ENCODE measurements around the gene CACNA1G.

CACNA1G gene

DNA sequence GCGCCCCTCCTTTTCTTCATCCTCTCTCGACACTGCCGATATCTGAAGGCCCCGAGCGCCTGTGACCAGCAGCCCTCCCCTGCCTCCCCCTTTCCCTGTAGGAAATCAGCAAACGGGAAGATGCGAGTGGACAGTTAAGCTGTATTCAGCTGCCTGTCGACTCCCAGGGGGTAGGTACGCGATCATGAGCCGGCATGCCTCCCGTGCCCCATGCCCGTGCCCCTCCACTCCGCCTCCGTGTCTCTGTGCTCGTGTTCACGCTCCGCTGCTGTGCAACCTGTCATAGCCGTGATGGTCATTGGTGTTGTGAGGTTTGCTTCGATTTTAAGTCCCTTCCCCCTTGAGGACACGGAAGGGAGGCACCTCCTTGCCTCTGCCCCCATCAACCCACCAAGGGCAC, 34.4 kb downstream of the CACNA1G start:
- Histone ChIP-seq H3K27ac (ENCODE audit: low read length) (no peak overlapping the region), H3K4me3 (ENCODE audit: low read depth in 1 of 2, low read length in 2 of 2) (no peak overlapping the region), H2AFZ (ENCODE audit: low read depth, low read length) (no peak overlapping the region), H3K36me3 (ENCODE audit: insufficient read depth, low read length) (no peaks in the 10 kb centered on the region), H4K20me1 (ENCODE audit: insufficient read depth, low read length) (no peaks in the 10 kb centered on the region; the same call in 1 of the 2 replicates), H3K9me3 (ENCODE audit: insufficient read depth, low read length, severe bottlenecking) (no peaks in the 10 kb centered on the region), H3K79me2 (ENCODE audit: insufficient read depth, low read length) (no peaks in the 10 kb centered on the region), H3K9ac (ENCODE audit: low read depth, low read length) (no peak overlapping the region), H3K4me2 (ENCODE audit: insufficient read depth, low read length) (no peak overlapping the region), H3K27me3 (ENCODE audit: insufficient read depth, low read length, poor library complexity) (peaks cover 11% of the 10 kb centered on the region), H3K4me1 (ENCODE audit: insufficient read depth, low read length) (no peaks in the 10 kb centered on the region)
- no peak for TF ChIP-seq EZH2 (IDR thresholded peaks at IDR 0.05; ENCODE audit: borderline replicate concordance, low read depth, low read length, severe bottlenecking)
- TF ChIP-seq, protein P1, sequence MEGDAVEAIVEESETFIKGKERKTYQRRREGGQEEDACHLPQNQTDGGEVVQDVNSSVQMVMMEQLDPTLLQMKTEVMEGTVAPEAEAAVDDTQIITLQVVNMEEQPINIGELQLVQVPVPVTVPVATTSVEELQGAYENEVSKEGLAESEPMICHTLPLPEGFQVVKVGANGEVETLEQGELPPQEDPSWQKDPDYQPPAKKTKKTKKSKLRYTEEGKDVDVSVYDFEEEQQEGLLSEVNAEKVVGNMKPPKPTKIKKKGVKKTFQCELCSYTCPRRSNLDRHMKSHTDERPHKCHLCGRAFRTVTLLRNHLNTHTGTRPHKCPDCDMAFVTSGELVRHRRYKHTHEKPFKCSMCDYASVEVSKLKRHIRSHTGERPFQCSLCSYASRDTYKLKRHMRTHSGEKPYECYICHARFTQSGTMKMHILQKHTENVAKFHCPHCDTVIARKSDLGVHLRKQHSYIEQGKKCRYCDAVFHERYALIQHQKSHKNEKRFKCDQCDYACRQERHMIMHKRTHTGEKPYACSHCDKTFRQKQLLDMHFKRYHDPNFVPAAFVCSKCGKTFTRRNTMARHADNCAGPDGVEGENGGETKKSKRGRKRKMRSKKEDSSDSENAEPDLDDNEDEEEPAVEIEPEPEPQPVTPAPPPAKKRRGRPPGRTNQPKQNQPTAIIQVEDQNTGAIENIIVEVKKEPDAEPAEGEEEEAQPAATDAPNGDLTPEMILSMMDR (IDR thresholded peaks at IDR 0.05; ENCODE audit: borderline replicate concordance, extremely low read depth, low read length, poor library complexity, severe bottlenecking) = no peak
- ATAC-seq (ENCODE audit: insufficient read depth, low read depth) (no peak), DNase-seq (no peak)

DNA sequence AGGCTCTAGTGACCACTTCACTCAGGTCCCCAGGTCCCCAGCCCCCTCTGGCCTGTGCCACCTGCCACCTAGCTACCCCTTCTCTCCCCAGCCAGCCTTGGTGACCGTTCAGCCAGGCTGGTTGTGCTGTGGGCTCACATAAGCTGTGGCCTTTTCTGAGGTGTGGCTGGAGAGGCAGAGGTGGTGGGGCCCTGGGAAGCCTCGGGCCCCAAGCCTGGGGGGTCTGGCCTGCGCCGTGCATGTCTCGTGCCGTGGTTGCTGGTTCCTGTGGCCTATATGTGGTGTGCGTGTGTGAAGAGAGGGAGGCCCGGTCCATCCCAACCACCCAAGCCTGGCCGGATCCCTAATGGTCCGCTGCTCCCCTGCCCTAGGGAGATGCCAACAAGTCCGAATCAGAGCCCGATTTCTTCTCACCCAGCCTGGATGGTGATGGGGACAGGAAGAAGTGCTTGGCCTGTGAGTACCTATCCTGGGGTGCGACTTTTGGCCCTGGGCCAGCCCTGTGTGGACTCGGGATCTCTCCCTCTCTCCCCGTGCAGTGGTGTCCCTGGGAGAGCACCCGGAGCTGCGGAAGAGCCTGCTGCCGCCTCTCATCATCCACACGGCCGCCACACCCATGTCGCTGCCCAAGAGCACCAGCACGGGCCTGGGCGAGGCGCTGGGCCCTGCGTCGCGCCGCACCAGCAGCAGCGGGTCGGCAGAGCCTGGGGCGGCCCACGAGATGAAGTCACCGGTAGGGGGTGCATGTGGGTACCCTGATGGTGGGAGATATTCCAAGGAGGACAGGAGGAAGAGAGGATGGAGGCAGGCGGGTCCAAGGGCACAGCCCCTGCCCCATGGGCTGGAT, 35.9 kb downstream of the CACNA1G start:
- no peak overlapping the region for H2AFZ ChIP-seq (ENCODE audit: low read depth, low read length)
- H3K4me1 ChIP-seq (ENCODE audit: insufficient read depth, low read length) = no peaks in the 10 kb centered on the region
- peaks cover 11% of the 10 kb centered on the region for H3K27me3 ChIP-seq (ENCODE audit: insufficient read depth, low read length, poor library complexity)
- no peak overlapping the region for H3K4me2 ChIP-seq (ENCODE audit: insufficient read depth, low read length)
- H3K9ac ChIP-seq (ENCODE audit: low read depth, low read length) = no peak overlapping the region
- H4K20me1 ChIP-seq (ENCODE audit: insufficient read depth, low read length) = no peaks in the 10 kb centered on the region; the same call in 1 of the 2 replicates
- no peaks in the 10 kb centered on the region for H3K36me3 ChIP-seq (ENCODE audit: insufficient read depth, low read length)
- no peak overlapping the region for H3K4me3 ChIP-seq (ENCODE audit: low read depth in 1 of 2, low read length in 2 of 2)
- no peak for DNase-seq
- H3K9me3 ChIP-seq (ENCODE audit: insufficient read depth, low read length, severe bottlenecking) = no peaks in the 10 kb centered on the region
- H3K27ac ChIP-seq (ENCODE audit: low read length) = no peak overlapping the region
- ATAC-seq (ENCODE audit: insufficient read depth, low read depth) = no peak
- no peaks in the 10 kb centered on the region for H3K79me2 ChIP-seq (ENCODE audit: insufficient read depth, low read length)
- TF ChIP-seq, protein P1 (IDR thresholded peaks at IDR 0.05; ENCODE audit: borderline replicate concordance, extremely low read depth, low read length, poor library complexity, severe bottlenecking) = no peak
- no peak for TF ChIP-seq EZH2 (IDR thresholded peaks at IDR 0.05; ENCODE audit: borderline replicate concordance, low read depth, low read length, severe bottlenecking)

DNA sequence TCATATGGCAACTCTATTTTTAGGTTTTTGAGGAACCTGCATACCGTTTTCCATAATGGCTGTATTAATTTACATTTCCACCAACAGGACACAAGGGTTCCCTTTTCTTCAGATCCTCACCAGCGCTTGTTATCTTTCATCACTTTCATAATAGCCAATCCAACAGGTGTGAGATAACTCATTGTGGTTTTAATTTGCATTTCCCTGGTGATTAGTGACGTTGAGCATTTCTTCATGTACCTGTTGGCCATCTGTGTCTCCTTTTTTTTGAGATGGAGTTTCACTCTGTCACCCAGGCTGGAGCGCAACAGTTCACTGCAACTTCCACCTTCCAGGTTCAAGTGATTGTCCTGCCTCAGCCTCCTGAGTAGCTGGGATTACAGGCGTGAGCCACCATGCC, 38.0 kb downstream of the CACNA1G start:
- peaks cover 11% of the 10 kb centered on the region for H3K27me3 ChIP-seq (ENCODE audit: insufficient read depth, low read length, poor library complexity)
- H3K4me1 ChIP-seq (ENCODE audit: insufficient read depth, low read length) = no peaks in the 10 kb centered on the region
- no peak overlapping the region for H2AFZ ChIP-seq (ENCODE audit: low read depth, low read length)
- H3K36me3 ChIP-seq (ENCODE audit: insufficient read depth, low read length) = no peaks in the 10 kb centered on the region
- H3K9ac ChIP-seq (ENCODE audit: low read depth, low read length) = no peak overlapping the region
- no peaks in the 10 kb centered on the region for H3K9me3 ChIP-seq (ENCODE audit: insufficient read depth, low read length, severe bottlenecking)
- DNase-seq (no peak), ATAC-seq (ENCODE audit: insufficient read depth, low read depth) (no peak)
- no peak for TF ChIP-seq EZH2 (IDR thresholded peaks at IDR 0.05; ENCODE audit: borderline replicate concordance, low read depth, low read length, severe bottlenecking)
- TF ChIP-seq, protein P1 (IDR thresholded peaks at IDR 0.05; ENCODE audit: borderline replicate concordance, extremely low read depth, low read length, poor library complexity, severe bottlenecking) = no peak
- no peak overlapping the region for H3K4me3 ChIP-seq (ENCODE audit: low read depth in 1 of 2, low read length in 2 of 2)
- H3K4me2 ChIP-seq (ENCODE audit: insufficient read depth, low read length) = no peak overlapping the region
- no peaks in the 10 kb centered on the region for H3K79me2 ChIP-seq (ENCODE audit: insufficient read depth, low read length)
- no peak overlapping the region for H3K27ac ChIP-seq (ENCODE audit: low read length)
- no peaks in the 10 kb centered on the region; the same call in 1 of the 2 replicates for H4K20me1 ChIP-seq (ENCODE audit: insufficient read depth, low read length)
